Cortex of kidney (tissue), 1 donor: ENCODE results near the gene MAP2.
"Not testable (repeated sequence)": the region's sequence is repeated elsewhere in the genome, so short reads cannot be mapped to it uniquely, and the experiment has no call there.

Source experiments
- DNase-seq: peaks from one replicate; lab custom pipeline; 2025; lab: John Stamatoyannopoulos, UW

The MAP2 gene

DNA sequence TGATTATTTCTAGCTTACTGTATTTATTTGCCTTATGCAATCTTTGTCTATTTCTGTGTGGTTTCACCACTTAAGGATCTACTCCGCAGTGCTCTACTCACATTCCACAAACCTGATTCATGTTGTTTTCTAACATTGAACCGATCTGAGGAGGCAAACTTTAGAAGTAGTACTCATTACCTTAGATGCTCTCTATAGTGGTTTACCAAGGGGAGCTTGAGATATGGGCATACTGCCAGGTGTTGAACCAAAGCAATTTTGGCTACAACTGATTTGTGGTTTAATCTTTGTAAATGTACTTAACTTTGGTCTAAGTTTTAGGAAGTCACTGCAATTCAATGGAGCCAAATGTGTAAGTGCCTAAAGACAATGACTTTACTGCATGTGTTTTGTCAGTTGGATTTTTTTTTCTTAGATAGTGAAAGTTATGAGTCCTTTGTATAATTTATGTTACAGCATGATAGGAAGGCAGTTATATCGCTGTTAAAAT lies 50.1 kb downstream of the MAP2 start:
- no peak for DNase-seq

DNA sequence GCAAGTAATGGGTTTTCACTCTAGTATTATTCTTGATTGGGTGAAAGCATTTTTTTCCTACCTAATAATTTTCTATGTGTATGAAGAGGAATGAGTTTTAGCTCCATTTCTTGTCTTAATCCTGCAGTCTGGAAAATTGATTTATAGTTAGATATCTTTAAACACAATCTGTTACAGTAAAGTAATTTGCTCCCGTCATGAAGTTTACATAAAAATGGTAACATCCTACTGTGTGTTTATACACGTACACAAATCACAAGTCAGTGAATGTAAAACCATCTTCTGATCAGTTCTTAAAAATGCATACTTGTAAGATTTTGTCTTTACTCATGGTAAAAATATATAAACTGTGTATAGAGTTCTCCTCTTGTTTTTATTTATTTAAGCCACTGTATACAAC lies 51.1 kb downstream of the MAP2 start:
- no peak for DNase-seq

GRCh38 chr2:209476367-209477208 lies 52.7 kb downstream of the MAP2 start:
- DNase-seq: no peak

DNA sequence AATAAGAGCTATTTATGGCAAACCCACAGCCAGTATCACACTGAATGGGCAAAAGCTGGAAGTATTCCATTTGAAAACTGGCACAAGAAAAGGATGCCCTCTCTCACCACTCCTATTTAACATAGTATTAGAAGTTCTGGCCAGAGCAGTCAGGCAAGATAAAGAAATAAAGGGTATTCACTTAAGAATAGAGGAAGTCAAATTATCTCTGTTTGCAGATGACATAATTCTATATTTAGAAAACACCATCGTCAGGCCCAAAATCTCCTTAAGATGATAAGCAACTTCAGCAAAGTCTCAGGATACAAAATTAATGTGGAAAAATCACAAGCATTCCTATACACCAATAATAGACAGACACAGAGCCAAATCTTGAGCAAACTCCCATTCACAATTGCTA lies 68.4 kb downstream of the MAP2 start:
- not testable (repeated sequence) for DNase-seq

DNA sequence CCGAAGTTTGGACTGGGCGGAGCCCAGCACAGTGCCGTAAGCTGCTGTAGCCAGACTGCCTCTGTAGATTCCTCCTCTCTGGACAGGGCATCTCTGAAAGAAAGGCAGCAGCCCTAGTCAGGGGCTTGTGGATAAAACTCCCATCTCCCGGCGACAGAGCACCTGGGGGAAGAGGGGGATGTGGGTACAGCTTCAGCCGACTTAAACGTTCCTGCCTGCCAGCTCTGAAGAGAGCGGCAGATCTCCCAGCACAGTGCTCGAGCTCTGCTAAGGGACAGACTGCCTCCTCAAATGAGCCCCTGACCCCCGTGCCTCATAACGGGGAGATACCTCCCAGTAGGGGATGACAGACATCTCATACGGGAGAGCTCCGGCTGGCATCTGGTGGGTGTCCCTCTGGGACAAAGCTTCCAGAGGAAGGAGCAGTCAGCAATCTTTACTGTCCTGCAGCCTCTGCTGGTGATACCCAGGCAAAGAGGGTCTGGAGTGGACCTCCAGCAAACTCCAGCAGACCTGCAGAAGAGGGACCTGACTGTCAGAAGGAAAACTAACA lies 71.3 kb downstream of the MAP2 start:
- DNase-seq: not testable (repeated sequence)

DNA sequence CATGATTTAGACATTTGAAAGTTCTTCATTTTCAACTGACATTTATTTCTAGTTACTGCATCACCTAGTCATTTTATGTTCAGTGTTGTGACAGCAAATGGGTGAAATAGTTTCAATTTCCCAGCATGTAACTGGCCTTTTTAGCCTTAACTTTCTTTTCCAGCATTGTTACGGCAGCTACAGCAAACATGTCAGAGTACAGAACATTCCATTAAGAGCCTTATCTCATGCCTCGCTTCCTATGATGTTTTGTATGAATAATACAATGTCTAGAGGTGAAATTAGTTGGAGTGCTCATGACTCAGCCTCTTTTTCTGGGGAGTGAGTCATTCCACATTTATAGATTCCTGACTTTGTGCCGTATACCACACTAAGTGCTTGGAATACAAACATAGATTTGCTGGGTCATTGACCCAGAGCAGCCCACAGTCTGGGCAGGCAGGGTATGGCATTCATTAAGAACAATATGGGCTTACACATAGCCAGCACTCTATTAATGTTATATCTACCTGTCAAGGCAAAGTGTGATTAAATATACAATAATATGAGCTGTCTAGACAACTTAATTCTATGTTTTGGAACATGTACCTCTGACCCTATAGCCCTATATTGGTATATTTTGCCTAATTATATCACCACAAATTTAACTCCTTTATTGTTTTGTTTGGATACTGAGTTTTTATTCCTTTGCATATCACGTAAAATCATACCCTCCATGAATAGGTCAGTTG lies 72.2 kb downstream of the MAP2 start:
- no peak for DNase-seq

DNA sequence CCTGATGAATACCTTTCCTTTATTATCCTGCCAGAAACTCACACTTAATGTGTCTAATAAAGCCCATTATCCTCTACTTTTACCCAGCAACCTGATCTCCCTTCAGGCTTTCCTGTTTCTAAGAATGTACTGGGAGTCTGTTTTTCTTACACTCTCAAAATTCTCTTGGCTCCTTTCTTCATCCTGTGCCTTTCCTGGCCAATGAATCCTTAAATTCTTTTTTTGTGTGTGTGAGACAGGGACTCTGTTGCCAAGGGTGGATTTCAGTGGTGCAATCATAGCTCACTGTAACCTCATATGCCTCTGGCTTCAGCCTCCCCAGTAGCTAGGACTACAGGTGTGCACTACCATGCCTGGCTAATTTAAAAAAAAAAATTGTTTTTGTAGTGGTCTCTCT lies 72.7 kb downstream of the MAP2 start:
- no peak for DNase-seq

DNA sequence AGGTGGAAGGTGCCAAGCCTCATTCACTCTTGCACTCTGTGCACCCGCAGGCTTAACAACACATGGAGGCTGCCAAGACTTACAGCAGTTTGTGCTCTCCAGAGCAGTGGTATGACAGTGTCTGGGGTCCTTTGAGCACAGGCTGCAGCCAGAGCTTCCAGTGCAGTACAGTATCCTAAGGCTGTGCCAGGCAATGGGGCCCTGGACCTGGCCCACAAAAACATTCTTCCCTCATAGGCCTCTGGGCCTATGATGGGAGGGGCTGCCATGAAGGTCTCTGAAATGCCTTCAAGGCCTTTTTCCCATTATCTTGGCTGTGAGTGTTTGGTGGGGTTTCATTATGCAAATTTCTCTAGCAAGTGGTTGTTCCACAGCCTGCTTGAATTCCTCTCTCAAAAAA lies 74.8 kb downstream of the MAP2 start:
- no peak for DNase-seq

DNA sequence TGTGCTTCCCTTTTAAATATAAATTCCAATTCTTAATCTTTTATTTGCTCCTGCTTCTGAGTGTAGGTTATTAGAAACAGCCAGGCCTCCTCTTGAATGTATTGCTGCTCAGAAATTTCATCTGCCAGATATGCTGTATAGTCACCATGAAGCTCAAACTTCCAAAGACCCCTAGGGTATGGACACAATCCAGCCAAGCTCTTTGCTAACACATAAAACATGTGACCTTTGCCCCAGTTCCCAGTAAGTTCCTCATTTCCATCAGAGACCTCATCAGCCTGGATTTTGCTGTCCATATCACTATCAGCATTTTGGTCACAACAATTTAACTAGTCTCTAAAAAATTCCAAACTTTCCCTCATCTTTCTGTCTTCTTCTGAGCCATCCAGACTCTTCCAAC lies 75.2 kb downstream of the MAP2 start:
- no peak for DNase-seq

GRCh38 chr2:209501579-209501978 lies 77.7 kb downstream of the MAP2 start:
- no peak for DNase-seq

DNA sequence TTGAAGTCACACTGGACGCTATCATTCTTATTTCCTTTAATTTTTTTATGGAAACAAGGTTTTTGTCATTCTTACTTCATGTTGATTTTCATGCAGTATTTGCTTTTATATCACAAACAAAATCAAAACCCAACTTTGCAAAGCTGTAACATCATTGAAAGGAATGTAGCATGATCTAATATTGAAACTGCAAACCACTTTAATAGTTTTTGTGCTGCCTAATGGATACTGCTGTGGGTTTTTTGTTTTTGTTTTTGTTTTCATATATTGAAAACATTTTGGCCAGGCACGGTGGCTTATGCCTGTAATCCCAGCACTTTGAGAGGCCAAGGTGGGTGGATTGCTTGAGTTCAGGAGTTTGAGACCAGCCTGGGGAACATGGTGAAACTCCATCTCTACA lies 81.6 kb downstream of the MAP2 start:
- DNase-seq: no peak

- no peak for DNase-seq
These were observed 84.4 kb downstream of the MAP2 start for GRCh38 chr2:209508255-209508654.

DNA sequence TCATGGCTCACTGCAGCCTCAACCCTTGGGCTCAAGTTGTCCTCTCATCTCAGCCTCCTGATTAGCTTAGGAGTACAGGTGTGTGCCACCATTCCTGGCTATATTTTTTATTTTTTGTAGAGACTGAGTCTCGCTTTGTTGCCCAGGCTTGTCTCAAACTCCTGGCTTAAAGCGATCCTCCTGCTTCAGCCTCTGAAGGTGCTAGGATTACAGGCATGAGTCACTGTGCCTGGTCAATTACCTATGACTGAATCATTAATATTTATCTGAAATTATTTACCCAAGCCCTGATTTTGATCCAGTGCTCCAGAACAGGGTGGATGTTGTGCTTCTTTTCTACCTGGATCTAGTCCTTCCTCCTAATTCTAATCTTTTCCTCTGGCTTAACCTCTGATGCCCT lies 87.8 kb downstream of the MAP2 start:
- DNase-seq: no peak

DNA sequence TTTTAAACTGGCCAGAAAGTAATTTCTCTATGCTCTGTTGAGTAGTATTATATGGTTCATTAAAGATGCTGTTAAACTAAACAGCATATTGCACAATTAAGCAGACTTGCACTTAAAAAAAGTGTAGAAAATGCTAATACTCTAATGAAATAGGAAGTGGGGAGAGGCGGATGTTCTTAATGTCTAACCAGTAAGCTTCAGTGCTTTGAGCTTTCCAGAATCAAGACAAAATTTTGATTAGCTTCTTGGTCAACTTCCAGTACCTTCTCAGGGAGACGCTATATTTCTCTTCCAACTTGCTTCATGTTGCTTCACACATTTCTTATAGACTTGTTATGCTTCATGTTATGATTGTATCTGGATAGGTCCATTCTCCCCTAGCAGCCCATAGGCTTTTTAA lies 89.1 kb downstream of the MAP2 start:
- DNase-seq: no peak

DNA sequence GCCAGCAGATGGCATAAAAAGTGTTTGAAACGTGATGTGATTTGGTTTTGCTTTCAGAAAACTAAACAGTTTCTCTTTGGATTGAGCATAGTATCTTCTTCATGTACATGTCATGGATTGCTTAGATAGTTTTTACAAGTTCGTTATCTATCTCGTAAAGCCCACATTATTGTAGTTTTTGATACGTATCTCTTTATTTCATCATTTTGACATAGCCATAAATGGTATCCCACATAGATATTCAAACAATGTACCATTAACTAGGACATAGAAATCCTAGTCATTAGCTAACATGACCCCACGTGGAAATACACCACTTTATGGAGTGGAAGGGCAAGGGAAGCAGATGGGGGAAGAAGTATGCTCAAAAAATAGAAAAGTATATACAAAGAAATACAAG lies 93.6 kb downstream of the MAP2 start:
- DNase-seq: no peak

GRCh38 chr2:209519271-209519670 lies 95.4 kb downstream of the MAP2 start:
- DNase-seq: no peak

- DNase-seq: no peak
These were observed 96.1 kb downstream of the MAP2 start for GRCh38 chr2:209519906-209520305.

DNA sequence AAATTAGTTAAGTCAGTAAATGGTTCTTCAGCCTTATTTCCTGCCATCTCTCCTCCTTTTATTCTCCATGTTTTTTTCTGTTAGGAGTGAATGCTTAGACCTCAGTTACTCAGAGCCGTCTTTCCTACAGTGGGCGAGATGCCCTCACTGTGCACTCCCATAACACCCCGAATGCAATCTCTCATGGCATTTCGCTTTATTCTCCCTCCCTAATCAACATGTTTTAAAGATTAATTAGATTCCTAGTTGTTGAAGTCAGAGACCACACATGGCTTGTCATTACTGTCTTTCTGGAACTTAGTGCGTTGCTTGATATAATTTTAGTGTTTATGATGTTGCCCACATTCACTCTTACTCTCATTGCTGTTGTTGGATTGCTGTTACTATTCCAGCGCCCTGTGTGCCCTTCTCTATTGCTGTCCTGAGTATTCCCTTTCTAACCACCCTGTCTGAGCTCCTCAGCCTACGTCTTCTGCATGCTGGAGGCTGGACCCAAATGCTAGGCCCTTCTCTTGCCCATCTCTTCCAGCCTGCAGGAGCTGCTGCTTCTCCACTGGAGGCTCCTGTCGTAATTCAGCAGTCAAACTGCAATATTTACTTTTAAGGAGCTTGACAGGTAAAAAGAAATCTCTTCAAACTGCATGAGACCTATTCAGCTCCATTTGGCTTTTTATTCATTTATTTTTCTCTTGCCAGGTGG lies 99.3 kb downstream of the MAP2 start:
- DNase-seq: no peak

GRCh38 chr2:209523867-209524266 lies 100.0 kb downstream of the MAP2 start:
- no peak for DNase-seq

DNA sequence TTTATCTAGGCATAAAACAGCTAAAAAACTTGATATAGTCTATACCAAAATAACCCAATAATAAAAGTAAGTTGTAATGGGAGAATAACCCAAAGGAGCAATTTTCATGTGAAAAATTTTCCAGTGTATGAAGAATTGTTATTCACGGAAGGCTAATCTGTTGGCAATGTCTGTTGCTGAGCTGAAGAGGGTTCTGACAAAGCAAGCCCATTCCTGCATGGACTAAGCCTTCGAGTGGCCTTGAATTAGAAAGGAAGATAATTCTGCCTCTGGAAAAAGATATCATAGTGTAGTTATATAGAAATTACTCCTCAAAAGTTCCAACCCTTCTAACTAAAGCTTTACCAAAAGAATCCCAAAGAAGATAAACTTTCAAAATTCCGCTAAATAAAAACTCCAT lies 101.5 kb downstream of the MAP2 start:
- no peak for DNase-seq

- no peak for DNase-seq
These were observed 102.0 kb downstream of the MAP2 start for GRCh38 chr2:209525834-209526281.

DNA sequence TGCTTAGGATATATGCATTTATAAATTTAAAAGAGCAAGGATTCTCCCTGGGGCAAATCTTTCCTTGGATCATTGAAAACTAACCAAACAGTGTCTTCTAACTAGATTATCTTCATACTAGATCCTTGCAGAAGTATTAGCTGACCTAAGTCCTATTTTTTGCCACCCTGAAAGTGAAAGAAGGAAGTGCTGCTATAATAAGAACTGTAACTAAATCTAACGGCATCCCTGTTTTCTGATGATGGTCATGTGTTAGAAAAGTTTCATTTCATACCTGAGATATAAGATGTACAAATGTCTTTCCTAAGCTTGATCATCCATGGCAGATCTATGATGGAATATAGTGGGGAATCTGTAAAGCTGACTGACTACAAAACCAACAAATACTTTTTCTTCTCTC lies 102.7 kb downstream of the MAP2 start:
- no peak for DNase-seq
